Activated CD4-positive, alpha-beta T cell treated with anti-CD3 and anti-CD28 coated beads, Interleukin-2, amount 50 U/mL, for 16 hours (primary cell): ENCODE data around the gene KIF26B.
"Not testable (repeated sequence)": the region's sequence is repeated elsewhere in the genome, so short reads cannot be mapped to it uniquely, and the experiment has no call there.

Experiments
- DNase-seq: peaks from one replicate; pipeline ENCODE4 v3.0.0-alpha.2; 2020

The KIF26B gene

DNA sequence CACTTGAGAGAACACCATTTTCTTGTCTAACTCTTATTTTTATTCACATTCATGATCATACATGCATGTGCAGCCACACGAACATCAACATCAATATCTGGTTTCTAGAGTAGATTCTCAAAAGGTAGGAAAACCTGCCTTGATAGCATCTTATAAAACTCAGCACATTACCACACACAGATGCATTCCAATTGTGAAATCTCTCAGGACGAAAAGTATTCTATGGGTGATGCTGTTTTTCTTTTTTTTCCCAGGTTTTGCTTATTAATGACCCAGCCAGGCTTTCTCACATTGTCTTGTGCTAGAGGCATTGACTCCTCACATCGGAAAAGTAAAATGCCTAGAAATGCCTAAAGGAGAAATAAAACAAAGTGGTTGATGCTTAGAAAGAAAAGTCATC is 562.8 kb downstream of the KIF26B start:
- DNase-seq: no peak

DNA sequence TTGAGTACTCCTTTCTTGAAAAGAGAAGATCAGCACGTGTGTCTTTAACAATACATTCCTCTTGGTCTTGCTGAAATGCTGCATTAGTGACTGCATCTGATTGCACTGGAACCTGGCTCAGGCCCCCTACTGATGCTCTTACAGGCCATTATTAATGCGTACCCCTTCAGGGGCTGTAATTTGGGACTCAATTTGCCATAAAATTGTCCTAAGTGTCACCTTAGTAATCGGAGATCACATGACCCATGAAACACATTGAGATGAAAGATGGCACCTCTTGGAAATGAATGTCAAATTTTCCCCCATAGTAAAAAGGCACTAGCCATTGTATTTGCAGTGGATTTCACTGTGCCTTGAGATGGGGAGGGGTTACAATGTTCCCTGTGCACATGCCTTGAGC is 563.3 kb downstream of the KIF26B start:
- DNase-seq: no peak

DNA sequence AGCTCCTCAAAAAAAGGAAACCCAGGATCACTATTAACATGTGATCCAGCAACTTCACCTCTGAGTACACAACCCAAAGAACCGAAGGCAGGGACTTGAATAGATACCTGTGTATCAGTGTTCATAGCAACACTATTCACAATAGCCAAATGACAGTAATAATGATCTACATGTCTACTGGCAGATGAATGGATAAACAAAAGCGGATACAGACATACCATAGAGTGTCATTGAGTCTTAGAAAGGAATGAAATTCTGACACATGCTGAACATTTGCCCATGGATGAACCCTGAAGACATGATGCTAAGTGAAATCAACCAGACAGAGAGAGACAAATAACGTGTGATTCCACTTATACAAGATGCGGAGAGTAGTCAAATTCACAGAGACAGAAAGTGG is 564.2 kb downstream of the KIF26B start:
- DNase-seq: no peak

GRCh38 chr1:245721488-245721887 is 566.7 kb downstream of the KIF26B start:
- DNase-seq: no peak

- not testable (repeated sequence) for DNase-seq
Measured at GRCh38 chr1:245728035-245728434, 573.2 kb downstream of the KIF26B start.

- no peak for DNase-seq
Measured at GRCh38 chr1:245730801-245731200, 576.0 kb downstream of the KIF26B start.

GRCh38 chr1:245740336-245740735 is 585.6 kb downstream of the KIF26B start:
- not testable (repeated sequence) for DNase-seq

DNA sequence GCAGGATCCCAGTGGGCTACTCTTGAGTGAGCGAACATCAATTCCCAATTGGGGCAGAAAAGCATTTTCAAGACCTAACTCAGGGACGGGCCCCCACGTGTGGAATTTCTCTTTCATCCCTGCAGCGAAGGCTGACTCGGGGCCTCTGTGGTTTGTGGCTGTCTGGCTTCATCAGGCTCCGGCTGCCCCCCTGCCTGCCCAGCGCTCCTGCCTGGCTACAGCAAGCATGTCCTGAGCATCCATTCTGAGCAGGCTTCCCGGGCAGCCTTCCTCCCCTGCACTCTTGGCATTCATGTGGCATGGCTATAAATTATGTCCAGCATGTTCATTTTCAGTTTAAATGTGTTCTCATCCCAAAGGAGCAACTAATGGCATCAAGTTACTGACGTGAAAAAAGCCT is 588.1 kb downstream of the KIF26B start:
- DNase-seq: no peak

DNA sequence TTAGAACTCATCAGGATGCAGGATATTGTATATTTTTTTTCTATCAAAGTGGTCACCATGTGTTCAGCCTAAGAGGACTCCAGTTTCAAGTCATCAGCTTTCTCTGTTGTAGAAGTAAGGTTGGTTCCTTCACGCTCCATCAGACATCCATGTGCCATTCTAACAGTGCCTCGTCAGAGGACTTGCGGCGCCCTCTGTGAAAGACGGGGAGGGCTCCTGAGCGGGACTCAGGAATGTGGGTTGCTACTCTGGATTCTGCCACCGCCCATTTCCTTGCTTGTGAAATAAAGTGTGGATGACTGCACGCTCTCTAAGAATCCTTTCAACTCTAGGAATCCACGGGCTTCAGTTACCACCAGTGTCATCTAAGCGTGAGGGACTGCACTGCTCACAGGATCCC is 593.5 kb downstream of the KIF26B start:
- DNase-seq: no peak

- no peak for DNase-seq
Measured at GRCh38 chr1:245748646-245749045, 593.9 kb downstream of the KIF26B start.

DNA sequence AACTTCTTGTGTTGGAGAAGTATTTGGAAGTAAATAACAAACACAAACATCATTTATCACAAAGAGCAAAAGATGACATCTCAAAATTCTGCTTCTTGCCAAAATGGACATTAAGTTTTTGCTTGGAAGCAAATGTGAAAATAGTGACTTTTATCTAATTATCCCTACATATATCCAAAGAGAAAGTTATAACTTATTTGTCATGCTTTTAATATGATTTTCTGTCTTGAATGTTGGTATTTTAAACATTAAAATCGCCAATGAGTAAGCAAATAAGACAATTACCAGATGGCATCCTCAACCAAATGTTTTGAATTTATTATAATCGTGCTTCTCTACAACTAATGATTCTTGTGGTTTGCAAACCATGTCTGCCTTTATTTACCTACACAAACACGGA is 594.3 kb downstream of the KIF26B start:
- no peak for DNase-seq

DNA sequence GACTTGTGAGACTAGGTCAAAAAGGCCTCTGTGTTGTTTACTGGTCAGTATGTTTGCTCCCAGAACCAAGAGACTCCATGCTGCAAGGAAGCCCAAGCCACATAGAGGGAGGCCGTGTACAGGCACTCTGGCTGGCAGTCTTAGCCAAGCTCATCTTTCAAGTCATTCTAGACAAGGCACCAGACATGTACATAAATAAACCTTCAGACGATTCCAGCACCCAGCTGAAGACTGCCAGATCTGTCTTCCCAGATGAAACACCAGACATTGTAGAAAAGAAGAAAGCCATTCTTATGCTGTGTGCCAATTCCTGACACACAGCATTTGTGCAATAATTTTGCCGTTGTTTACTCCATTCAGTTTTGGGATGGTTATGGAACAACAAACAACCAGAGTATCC is 595.5 kb downstream of the KIF26B start:
- no peak for DNase-seq

GRCh38 chr1:245751116-245751515 is 596.3 kb downstream of the KIF26B start:
- no peak for DNase-seq

DNA sequence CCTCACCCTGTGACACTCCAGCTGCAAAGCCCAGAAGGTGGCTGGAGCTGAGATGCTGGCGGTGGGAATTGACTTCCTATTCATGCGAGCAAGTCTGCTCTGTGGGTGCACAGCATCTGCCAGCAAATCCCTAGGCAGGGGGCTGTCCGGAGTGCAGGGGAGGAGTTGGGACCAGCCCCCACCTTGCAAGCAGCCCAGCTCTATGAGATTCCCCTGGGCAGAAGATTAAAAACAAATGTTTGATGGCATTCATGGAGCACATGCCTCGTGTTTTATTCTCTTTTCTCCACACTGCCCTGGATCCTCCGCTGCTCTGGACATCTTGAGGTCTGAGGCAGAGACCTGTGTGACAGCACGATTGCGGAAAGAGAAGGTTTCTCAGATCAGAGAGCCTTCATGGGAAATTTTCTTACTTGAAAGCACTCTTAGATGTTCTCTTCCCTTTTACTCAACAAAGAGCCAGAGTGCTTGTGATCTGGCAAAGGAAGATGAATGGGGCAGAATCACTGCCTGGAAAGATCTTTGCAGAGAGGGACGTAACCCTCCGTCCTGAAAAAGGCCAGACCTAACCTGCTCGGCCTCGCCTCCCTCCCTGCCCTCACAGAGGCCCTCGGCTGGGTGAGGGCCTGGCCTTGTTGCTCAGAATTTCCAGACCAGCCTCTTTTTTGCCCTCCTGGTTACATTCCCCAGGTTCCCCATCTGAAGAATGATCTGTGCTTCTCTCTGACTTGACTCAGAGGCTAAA is 597.1 kb downstream of the KIF26B start:
- no peak for DNase-seq

- no peak for DNase-seq
Measured at GRCh38 chr1:245752561-245752960, 597.8 kb downstream of the KIF26B start.

GRCh38 chr1:245753807-245754206 is 599.0 kb downstream of the KIF26B start:
- no peak for DNase-seq

DNA sequence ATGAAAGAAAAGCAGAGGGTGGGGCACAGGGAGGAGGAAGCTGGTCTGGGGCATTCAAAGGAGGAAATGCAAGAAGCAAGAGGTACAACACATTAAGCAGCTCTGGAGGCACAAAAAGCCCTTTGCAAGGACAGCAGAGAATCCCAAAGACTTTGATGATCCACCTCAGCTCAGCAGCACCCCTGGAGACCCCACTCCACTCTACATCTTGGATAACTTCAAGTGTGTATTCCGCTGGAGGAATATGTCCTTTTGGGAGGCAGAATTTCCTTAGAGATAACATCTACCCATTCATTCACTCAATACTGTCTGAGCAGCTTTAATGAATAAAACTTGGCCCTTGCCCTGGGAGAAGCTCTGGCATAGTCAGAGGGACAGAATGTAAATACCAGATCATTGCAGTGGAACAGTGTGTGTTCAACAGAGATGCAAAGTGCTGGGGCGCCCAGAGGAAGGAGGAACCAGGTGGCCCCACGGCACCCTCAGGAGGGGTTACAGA is 599.7 kb downstream of the KIF26B start:
- no peak for DNase-seq
